HEK293 (cell line): ENCODE measurements around the gene ZBTB48.

Experiments used
- CTCF ChIA-PET: fragments of 350-600 bp; formaldehyde crosslinking; extraction: SDS; loops from one replicate; lab custom pipeline; 2021; ENCODE audit warnings: antibody characterized with exemption; lab: Yijun Ruan, JAX
- POLR2A ChIA-PET: fragments of 300-600 bp; formaldehyde crosslinking; extraction: SDS; loops from one replicate; lab custom pipeline; 2020; ENCODE audit warnings: antibody characterized with exemption, inconsistent platforms; lab: Yijun Ruan, JAX
- H3K27ac ChIP-seq: fragments of 200-500 bp; sonication (Bioruptor generic); 2 replicates; pipeline ENCODE4 v1.5.1; 2014; ENCODE audit warnings: low read depth, low read length, control low read depth, inconsistent platforms; ENCODE audit errors: extremely low read depth
- H3K36me3 ChIP-seq, 2 experiments: fragments of 200-500 bp in 1 of 2; sonication (Bioruptor generic) in 1 of 2; 1 replicate in 1 of 2; 2 replicates in 1 of 2; pipeline ENCODE4 v1.5.1; 2014 to 2017; ENCODE audit warnings: inconsistent platforms in 2 of 2, low read length in 2 of 2; ENCODE audit not compliant: control insufficient read depth in 2 of 2, insufficient read depth in 1 of 2
- H3K4me1 ChIP-seq: fragments of 200-500 bp; sonication (Bioruptor generic); 2 replicates; pipeline ENCODE4 v1.5.1; 2014; ENCODE audit warnings: mild to moderate bottlenecking, low read length, inconsistent platforms; ENCODE audit not compliant: control insufficient read depth, insufficient read depth
- H3K4me3 ChIP-seq: 2 replicates; pipeline ENCODE4 v1.5.1; 2011; ENCODE audit warnings: low read depth, mild to moderate bottlenecking, control low read depth, low read length, moderate library complexity
- H3K9me3 ChIP-seq: fragments of 200-500 bp; sonication (Bioruptor generic); 2 replicates; pipeline ENCODE4 v1.5.1; 2014; ENCODE audit warnings: low read depth, low read length, inconsistent platforms; ENCODE audit not compliant: control insufficient read depth, insufficient read depth
- HIC1 ChIP-seq: fragments of 450-650 bp; formaldehyde crosslinking; IDR thresholded peaks from 2 replicates; pipeline ENCODE4 v1.5.1; 2016; ENCODE audit warnings: missing biosample characterization, missing genetic modification characterization
- INSM2 ChIP-seq: fragments of 450-650 bp; formaldehyde crosslinking; IDR thresholded peaks from 2 replicates; pipeline ENCODE4 v1.5.1; 2016; ENCODE audit warnings: missing biosample characterization, missing genetic modification characterization
- KLF8 ChIP-seq: fragments of 450-650 bp; formaldehyde crosslinking; IDR thresholded peaks from 2 replicates; pipeline ENCODE4 v1.5.1; 2016; ENCODE audit warnings: missing biosample characterization, missing genetic modification characterization
- KLF9 ChIP-seq: fragments of 450-650 bp; formaldehyde crosslinking; IDR thresholded peaks from 2 replicates; pipeline ENCODE4 v1.5.1; 2016; ENCODE audit warnings: missing biosample characterization, missing genetic modification characterization, low read depth
- PRDM2 ChIP-seq: fragments of 450-650 bp; formaldehyde crosslinking; IDR thresholded peaks from 2 replicates; pipeline ENCODE4 v1.5.1; 2016; ENCODE audit warnings: missing biosample characterization, missing genetic modification characterization, borderline replicate concordance
- SCRT1 ChIP-seq: fragments of 450-650 bp; formaldehyde crosslinking; IDR thresholded peaks from 2 replicates; pipeline ENCODE4 v1.5.1; 2016; ENCODE audit warnings: missing biosample characterization, missing genetic modification characterization, borderline replicate concordance
- SCRT2 ChIP-seq: fragments of 450-650 bp; formaldehyde crosslinking; IDR thresholded peaks from 2 replicates; pipeline ENCODE4 v1.5.1; 2016; ENCODE audit warnings: missing biosample characterization, missing genetic modification characterization
- ZNF10 ChIP-seq: fragments of 450-650 bp; formaldehyde crosslinking; IDR thresholded peaks from 2 replicates; pipeline ENCODE4 v1.5.1; 2017; ENCODE audit warnings: missing biosample characterization, missing genetic modification characterization
- ZNF274 ChIP-seq, 2 experiments: fragments of 200-500 bp in 1 of 2; fragments of 450-650 bp in 1 of 2; sonication (Bioruptor generic) in 1 of 2; formaldehyde crosslinking in 1 of 2; IDR thresholded peaks; 2 replicates each; pipeline versions ENCODE4 v1.5.1 to v1.6.1; 2014 to 2016; ENCODE audit warnings: borderline replicate concordance in 1 of 2, inconsistent platforms in 1 of 2, low read length in 1 of 2, missing biosample characterization in 1 of 2, missing genetic modification characterization in 1 of 2
- ZNF292 ChIP-seq: fragments of 450-650 bp; formaldehyde crosslinking; IDR thresholded peaks from 2 replicates; pipeline ENCODE4 v1.5.1; 2016; ENCODE audit warnings: low read depth, missing biosample characterization, missing genetic modification characterization, borderline replicate concordance
- ZNF549 ChIP-seq: fragments of 450-650 bp; IDR thresholded peaks from 2 replicates; pipeline ENCODE4 v1.5.1; 2018; ENCODE audit warnings: missing biosample characterization, missing genetic modification characterization, mild to moderate bottlenecking, inconsistent platforms, moderate library complexity
- ZNF560 ChIP-seq: fragments of 450-650 bp; formaldehyde crosslinking; IDR thresholded peaks from 2 replicates; pipeline ENCODE4 v1.5.1; 2017; ENCODE audit warnings: missing biosample characterization, missing genetic modification characterization, borderline replicate concordance
- ZNF585B ChIP-seq: fragments of 450-650 bp; formaldehyde crosslinking; IDR thresholded peaks from 2 replicates; pipeline ENCODE4 v1.5.1; 2016; ENCODE audit warnings: missing biosample characterization, missing genetic modification characterization
- ZNF670 ChIP-seq: fragments of 450-650 bp; formaldehyde crosslinking; IDR thresholded peaks from 2 replicates; pipeline ENCODE4 v1.5.1; 2016; ENCODE audit warnings: missing biosample characterization, missing genetic modification characterization, low read depth
- ZNF768 ChIP-seq: fragments of 450-650 bp; formaldehyde crosslinking; IDR thresholded peaks from 2 replicates; pipeline ENCODE4 v1.5.1; 2018; ENCODE audit warnings: missing biosample characterization, mild to moderate bottlenecking, missing genetic modification characterization
- ZNF837 ChIP-seq: fragments of 450-650 bp; formaldehyde crosslinking; IDR thresholded peaks from 2 replicates; pipeline ENCODE4 v1.5.1; 2016; ENCODE audit warnings: missing biosample characterization, missing genetic modification characterization

The ZBTB48 gene

GRCh38 chr1:6570100-6570499 is 9.7 kb upstream of the ZBTB48 start:
- no peak overlapping the region for H3K4me3 ChIP-seq
- no peak overlapping the region for H3K27ac ChIP-seq
- POLR2A ChIA-PET = interaction anchor here (1.5 kb wide), 1 partner anchor 10 kb away, joined by 8 read pairs; the partner anchor contains the start of gene ZBTB48
- no peaks in the 10 kb centered on the region for H3K4me1 ChIP-seq
- TF ChIP-seq ZNF10 (tag by site-specific recombination) (no peak), KLF9 (tag by site-specific recombination) (no peak), ZNF670 (tag by site-specific recombination) (no peak), SCRT2 (no peak), ZNF837 (tag by site-specific recombination) (no peak), ZNF585B (no peak), PRDM2 (tag by site-specific recombination) (no peak), ZNF560 (tag by site-specific recombination) (no peak), ZNF768 (tag by site-specific recombination) (no peak), ZNF549 (tag by site-specific recombination) (no peak), INSM2 (tag by site-specific recombination) (no peak), SCRT1 (tag by site-specific recombination) (no peak), KLF8 (no peak), ZNF292 (tag by site-specific recombination) (no peak), ZNF274 (IDR thresholded peaks at IDR 0.05; ENCODE audit: low read length) (no peak), ZNF274 (tag by site-specific recombination; IDR thresholded peaks at IDR 0.05; ENCODE audit: borderline replicate concordance) (no peak), HIC1 (tag by site-specific recombination) (no peak)
- H3K36me3 ChIP-seq = no peaks in the 10 kb centered on the region
- CTCF ChIA-PET = interaction anchor here (0.8 to 1.7 kb wide), 2 partner anchors 15 kb away, joined by 3 to 8 read pairs; partner anchors contain the start of gene TAS1R1
- no peaks in the 10 kb centered on the region for H3K9me3 ChIP-seq
